ENCODE results near the gene ARHGEF17. TPM values are rescaled to one million over a fixed set of nuclear protein-coding genes. Genes with fewer than 3 reads are reported as not detected.
A peak's percentile ranks its signal among the peaks of the same experiment; 100 is the strongest.

The ARHGEF17 gene
- total RNA-seq, 1 donor from 2014 or later = 19.3 TPM

DNA sequence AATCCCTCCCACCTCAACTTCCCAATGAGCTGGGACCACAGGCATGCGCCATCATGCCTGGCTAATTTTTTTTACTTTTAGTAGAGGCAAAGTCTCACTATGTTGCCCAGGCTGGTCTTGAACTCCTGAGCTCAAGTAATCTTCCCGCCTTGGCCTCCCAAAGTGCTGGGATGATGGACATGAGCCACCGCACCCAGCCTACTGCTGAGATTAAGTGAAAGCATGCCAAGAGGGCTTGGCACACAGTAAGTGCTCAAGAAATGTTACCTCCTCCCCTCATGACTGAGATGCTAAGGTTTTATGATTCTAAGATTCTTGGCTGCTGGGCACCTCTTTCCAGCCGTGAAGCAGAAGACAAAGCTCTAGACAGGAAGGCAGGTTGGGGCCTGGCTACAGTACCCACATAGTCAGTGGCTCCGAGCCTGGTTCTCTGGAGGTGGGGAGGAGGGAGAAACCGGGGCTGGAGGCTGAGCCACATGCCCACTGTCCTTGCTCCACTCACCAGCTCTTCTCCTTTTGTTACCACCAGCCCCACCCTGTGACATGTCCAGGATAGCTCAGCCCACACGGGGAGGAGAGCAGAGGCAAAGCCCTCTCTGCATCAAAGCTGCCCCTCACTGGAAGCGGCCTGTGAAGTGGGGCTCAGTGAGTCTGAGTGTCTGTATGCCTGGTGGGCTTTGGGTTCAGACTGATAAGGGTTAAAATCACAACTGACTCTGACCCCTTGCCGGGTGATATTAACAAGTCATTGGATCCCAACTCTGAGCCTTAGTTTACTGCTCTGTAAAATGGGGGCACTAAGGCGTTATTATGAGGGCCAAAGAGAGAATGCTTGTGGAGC is 12.9 kb downstream of the ARHGEF17 start:
- H3K4me1 ChIP-seq (ENCODE audit: control insufficient read depth in 3 of 3, insufficient read depth in 3 of 3, low read length in 3 of 3) = peaks cover 54 to 65% (median 59%) of the 10 kb centered on the region in 3 donors
- peak overlapping the region; percentile 33 for H3K27ac ChIP-seq (ENCODE audit: low read depth, low read length)
- H3K27me3 ChIP-seq (ENCODE audit: control insufficient read depth in 3 of 3, insufficient read depth in 3 of 3, low read length in 3 of 3) = no peaks in the 10 kb centered on the region
- H3K36me3 ChIP-seq (ENCODE audit: control insufficient read depth in 3 of 3, insufficient read depth in 3 of 3, low read length in 3 of 3) = no peaks in the 10 kb centered on the region
- H3K4me3 ChIP-seq (ENCODE audit: low read length in 3 of 3) = peak overlapping the region in 1 of 3 donors; percentile 13
- H3K9me3 ChIP-seq (ENCODE audit: control insufficient read depth in 3 of 3, low read length in 3 of 3) = no peaks in the 10 kb centered on the region
- H3K9ac ChIP-seq (ENCODE audit: low read depth in 1 of 3, low read length in 3 of 3) = peak overlapping the region in 1 of 3 donors; percentile 50

DNA sequence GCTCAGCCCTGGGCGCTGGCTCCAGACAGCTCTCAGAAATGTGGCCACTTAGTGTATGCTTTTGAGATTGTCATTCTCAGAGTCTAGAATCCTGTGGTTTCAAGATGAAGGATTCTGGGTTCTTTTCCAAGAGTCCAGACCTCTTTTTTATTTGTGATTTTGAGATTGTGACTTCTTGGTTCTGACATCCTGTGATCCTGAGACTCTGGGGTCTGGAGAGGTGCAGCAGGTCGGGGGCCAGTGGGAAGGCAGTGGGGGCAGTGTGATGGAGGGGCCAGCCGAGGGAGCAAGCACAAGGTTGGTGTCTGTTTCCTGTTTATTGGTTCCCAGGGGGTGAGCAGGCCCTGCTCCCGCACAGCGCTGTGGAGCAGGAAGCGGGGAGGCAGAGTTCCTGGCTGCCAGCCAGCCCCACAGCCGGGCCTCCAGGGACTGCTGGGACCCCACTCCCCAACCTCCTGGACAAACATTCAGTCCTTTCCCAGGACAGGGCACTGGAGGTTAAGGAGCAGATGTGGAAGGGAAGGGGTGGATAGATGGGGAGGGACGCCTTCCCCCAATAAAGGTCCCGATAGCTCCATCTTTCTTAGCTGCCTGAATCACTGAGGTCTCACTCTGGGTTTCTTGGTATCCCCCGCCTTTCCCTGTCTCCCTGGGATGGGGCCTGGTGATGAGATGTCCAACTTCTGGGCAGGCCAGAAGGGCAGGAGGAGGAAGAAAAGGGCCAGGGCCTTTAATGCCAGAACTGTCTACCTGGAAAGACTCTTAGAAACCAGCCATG is 13.7 kb downstream of the ARHGEF17 start:
- Histone ChIP-seq H3K9ac (ENCODE audit: low read depth in 1 of 3, low read length in 3 of 3) (peak overlapping the region in 1 of 3 donors; percentile 50), H3K4me3 (ENCODE audit: low read length in 3 of 3) (peak overlapping the region in 1 of 3 donors; percentile 13), H3K36me3 (ENCODE audit: control insufficient read depth in 3 of 3, insufficient read depth in 3 of 3, low read length in 3 of 3) (no peaks in the 10 kb centered on the region), H3K4me1 (ENCODE audit: control insufficient read depth in 3 of 3, insufficient read depth in 3 of 3, low read length in 3 of 3) (peaks cover 50 to 68% (median 58%) of the 10 kb centered on the region in 3 donors), H3K27ac (ENCODE audit: low read depth, low read length) (peak overlapping the region; percentile 72), H3K9me3 (ENCODE audit: control insufficient read depth in 3 of 3, low read length in 3 of 3) (no peaks in the 10 kb centered on the region), H3K27me3 (ENCODE audit: control insufficient read depth in 3 of 3, insufficient read depth in 3 of 3, low read length in 3 of 3) (no peaks in the 10 kb centered on the region)

DNA sequence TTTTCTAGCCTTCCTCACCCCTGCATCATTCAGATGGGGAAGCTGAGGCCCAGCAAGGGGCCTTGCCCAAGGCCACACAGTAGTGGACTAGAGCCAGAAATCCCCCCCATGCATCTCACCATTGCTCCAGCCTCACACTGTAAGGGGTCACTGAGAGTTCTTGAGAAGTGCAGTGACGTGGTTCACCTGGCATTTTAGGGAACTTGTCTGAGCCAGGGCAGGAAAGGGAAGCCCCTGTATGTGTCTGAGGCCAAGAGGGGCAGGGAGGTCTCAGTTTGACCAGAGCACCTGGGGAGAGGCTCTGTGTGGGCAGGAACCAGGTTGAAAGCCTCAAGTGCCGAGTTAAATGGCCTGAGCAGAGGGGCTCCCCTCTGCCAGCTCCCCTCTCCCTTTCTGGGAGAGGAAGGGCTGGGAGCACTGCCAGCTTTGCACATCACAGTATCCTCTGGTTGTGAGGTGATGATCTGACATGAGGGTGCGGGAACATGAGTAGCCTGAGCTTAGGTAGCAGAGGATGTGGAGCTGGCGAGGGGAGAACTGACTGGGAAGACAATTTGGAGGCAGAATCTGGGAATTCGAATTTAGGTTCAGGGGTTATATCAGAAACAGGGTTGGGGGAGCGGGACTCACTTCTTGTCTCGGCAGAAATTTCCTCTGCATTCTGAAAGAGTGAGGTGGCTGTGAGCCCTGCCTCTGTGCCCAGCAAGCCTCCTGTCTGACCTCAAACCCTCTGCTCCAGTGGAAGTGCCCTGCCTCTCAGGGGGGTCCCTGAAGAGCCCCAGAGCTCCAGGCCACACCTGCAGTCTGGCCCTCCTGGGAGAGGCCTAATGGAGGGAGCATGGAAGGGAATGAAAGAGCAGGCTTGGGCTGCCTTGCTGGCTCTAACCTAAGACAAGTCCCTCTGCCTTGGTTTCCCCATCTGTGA is 14.6 kb downstream of the ARHGEF17 start:
- H3K36me3 ChIP-seq (ENCODE audit: control insufficient read depth in 3 of 3, insufficient read depth in 3 of 3, low read length in 3 of 3) = no peaks in the 10 kb centered on the region
- H3K27ac ChIP-seq (ENCODE audit: low read depth, low read length) = peak overlapping the region; percentile 72
- H3K9me3 ChIP-seq (ENCODE audit: control insufficient read depth in 3 of 3, low read length in 3 of 3) = no peaks in the 10 kb centered on the region
- peaks cover 45 to 67% (median 58%) of the 10 kb centered on the region in 3 donors for H3K4me1 ChIP-seq (ENCODE audit: control insufficient read depth in 3 of 3, insufficient read depth in 3 of 3, low read length in 3 of 3)
- H3K4me3 ChIP-seq (ENCODE audit: low read length in 3 of 3) = peak overlapping the region in 1 of 3 donors; percentile 35
- H3K9ac ChIP-seq (ENCODE audit: low read depth in 1 of 3, low read length in 3 of 3) = peak overlapping the region; percentile 32 to 51 (median 50)
- H3K27me3 ChIP-seq (ENCODE audit: control insufficient read depth in 3 of 3, insufficient read depth in 3 of 3, low read length in 3 of 3) = no peaks in the 10 kb centered on the region

DNA sequence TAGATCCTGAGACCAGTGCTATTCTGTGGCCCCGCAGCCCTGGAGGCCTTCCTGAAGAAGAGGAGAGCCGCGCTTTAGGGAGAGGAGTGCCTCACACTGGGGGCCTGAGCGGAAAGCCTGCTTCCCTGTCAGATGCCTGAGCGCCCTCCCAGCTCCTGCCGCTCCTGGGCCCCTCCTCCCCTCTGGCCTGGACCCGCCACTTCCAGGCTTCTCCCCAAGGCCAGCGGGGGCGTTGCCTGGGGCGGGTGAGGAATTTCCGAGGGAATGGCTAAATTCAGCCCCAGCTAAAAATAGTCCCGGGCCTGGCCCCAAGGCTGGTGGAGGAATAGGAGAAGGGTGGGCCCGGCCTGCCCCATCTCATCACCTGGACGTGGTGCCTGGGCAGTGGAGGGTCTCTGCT is 15.4 kb downstream of the ARHGEF17 start:
- no peaks in the 10 kb centered on the region for H3K36me3 ChIP-seq (ENCODE audit: control insufficient read depth in 3 of 3, insufficient read depth in 3 of 3, low read length in 3 of 3)
- peaks cover 44 to 70% (median 58%) of the 10 kb centered on the region in 3 donors for H3K4me1 ChIP-seq (ENCODE audit: control insufficient read depth in 3 of 3, insufficient read depth in 3 of 3, low read length in 3 of 3)
- no peaks in the 10 kb centered on the region for H3K27me3 ChIP-seq (ENCODE audit: control insufficient read depth in 3 of 3, insufficient read depth in 3 of 3, low read length in 3 of 3)
- peak overlapping the region in 2 of 3 donors; percentile 35 to 41 for H3K4me3 ChIP-seq (ENCODE audit: low read length in 3 of 3)
- peak overlapping the region; percentile 74 for H3K27ac ChIP-seq (ENCODE audit: low read depth, low read length)
- peak overlapping the region in 2 of 3 donors; percentile 51 to 63 for H3K9ac ChIP-seq (ENCODE audit: low read depth in 1 of 3, low read length in 3 of 3)
- no peaks in the 10 kb centered on the region for H3K9me3 ChIP-seq (ENCODE audit: control insufficient read depth in 3 of 3, low read length in 3 of 3)

DNA sequence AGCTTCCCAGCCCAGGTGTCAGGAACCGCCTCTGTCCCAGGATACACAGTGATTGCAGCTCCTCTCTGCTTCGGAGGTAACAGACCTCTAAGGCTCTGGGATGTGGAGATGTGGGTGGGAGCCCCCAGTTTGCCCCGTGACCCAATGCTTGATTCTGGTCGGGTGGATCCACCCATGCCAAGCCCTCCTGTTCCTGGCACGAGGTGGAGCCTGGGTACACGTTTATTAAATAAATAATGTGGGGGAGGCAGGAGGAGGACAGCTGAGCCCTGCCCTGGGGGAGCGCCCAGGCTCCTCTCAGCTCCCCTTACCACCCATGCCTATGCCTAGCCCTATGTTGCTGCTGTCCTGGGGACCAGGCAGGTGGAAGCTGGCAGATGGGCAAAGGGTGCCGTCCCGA is 16.0 kb downstream of the ARHGEF17 start:
- peaks cover 44 to 70% (median 60%) of the 10 kb centered on the region in 3 donors for H3K4me1 ChIP-seq (ENCODE audit: control insufficient read depth in 3 of 3, insufficient read depth in 3 of 3, low read length in 3 of 3)
- H3K4me3 ChIP-seq (ENCODE audit: low read length in 3 of 3) = peak overlapping the region in 2 of 3 donors; percentile 6 to 41
- H3K36me3 ChIP-seq (ENCODE audit: control insufficient read depth in 3 of 3, insufficient read depth in 3 of 3, low read length in 3 of 3) = no peaks in the 10 kb centered on the region
- peak overlapping the region in 2 of 3 donors; percentile 10 to 63 for H3K9ac ChIP-seq (ENCODE audit: low read depth in 1 of 3, low read length in 3 of 3)
- no peaks in the 10 kb centered on the region for H3K27me3 ChIP-seq (ENCODE audit: control insufficient read depth in 3 of 3, insufficient read depth in 3 of 3, low read length in 3 of 3)
- H3K27ac ChIP-seq (ENCODE audit: low read depth, low read length) = peak overlapping the region; percentile 74
- H3K9me3 ChIP-seq (ENCODE audit: control insufficient read depth in 3 of 3, low read length in 3 of 3) = no peaks in the 10 kb centered on the region

DNA sequence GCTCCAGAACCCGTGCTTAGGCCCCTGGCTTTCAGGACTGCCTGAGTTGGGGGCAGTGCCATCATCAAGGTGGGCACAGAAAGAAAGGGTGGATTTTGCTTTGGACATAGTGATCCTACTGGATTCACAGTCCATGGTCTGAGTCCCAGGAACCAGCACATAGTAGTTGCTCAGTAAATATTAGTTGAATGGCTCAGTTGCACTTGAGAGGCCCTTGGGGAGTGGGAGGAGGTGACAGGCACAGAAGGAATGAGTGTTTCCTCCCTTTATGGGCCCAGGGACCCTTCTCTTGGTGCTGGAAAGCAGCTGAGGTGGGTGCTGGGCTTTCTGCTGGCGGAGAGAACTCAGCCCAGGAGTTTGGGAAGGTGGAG is 16.6 kb downstream of the ARHGEF17 start:
- Histone ChIP-seq H3K36me3 (ENCODE audit: control insufficient read depth in 3 of 3, insufficient read depth in 3 of 3, low read length in 3 of 3) (no peaks in the 10 kb centered on the region), H3K27me3 (ENCODE audit: control insufficient read depth in 3 of 3, insufficient read depth in 3 of 3, low read length in 3 of 3) (no peaks in the 10 kb centered on the region), H3K27ac (ENCODE audit: low read depth, low read length) (peak overlapping the region; percentile 74), H3K4me3 (ENCODE audit: low read length in 3 of 3) (no peak overlapping the region), H3K4me1 (ENCODE audit: control insufficient read depth in 3 of 3, insufficient read depth in 3 of 3, low read length in 3 of 3) (peaks cover 44 to 70% (median 60%) of the 10 kb centered on the region in 3 donors), H3K9ac (ENCODE audit: low read depth in 1 of 3, low read length in 3 of 3) (peak overlapping the region in 2 of 3 donors; percentile 10 to 45), H3K9me3 (ENCODE audit: control insufficient read depth in 3 of 3, low read length in 3 of 3) (no peaks in the 10 kb centered on the region)

DNA sequence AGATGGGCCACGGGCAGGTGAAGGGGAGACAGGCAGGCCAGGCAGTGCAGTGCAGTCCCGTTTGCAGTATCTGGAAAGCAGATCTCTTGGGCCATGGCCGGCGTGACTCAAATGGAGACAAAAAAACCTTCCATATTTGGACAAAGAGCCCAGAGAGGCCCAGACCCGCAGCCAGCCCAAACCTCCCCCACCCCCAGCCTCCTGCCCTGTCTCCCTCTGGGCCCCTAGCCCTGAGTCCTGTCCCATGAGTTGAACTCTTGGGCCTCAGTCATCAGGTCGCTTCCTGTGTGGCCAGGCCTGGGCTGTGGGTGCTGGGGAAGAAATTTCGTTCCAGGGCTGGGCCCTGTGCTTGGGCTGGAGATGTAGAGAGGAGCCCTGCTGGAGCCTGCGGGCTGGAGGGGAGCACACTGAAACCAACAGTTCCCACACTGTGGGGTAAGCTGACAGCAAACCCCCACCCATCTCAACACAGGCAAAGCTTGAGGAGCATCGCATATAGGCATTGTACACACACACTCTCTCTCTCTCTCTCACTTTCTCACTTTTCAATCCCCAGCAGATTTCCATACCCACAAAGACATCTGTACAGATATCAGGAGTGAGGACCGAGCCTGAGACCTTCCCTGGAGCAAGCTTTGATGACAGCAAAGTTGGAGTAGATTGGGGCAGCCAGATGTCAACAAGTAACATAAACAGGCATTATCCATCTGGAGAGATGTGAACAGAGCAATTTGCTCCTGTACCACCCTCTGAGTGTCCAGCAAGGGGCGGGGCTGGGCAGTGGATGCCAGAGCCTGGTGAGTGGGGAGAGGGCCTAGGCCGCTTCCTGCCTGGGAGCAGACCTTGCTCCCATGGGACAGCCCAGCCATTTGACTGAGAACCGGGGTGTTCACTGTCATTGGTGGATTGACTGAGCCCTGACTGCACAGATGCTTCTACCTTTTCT is 17.2 kb downstream of the ARHGEF17 start:
- H3K4me3 ChIP-seq (ENCODE audit: low read length in 3 of 3) = no peak overlapping the region
- no peaks in the 10 kb centered on the region for H3K9me3 ChIP-seq (ENCODE audit: control insufficient read depth in 3 of 3, low read length in 3 of 3)
- H3K27ac ChIP-seq (ENCODE audit: low read depth, low read length) = peak overlapping the region; percentile 74
- H3K4me1 ChIP-seq (ENCODE audit: control insufficient read depth in 3 of 3, insufficient read depth in 3 of 3, low read length in 3 of 3) = peaks cover 44 to 65% (median 60%) of the 10 kb centered on the region in 3 donors
- H3K27me3 ChIP-seq (ENCODE audit: control insufficient read depth in 3 of 3, insufficient read depth in 3 of 3, low read length in 3 of 3) = no peaks in the 10 kb centered on the region
- H3K36me3 ChIP-seq (ENCODE audit: control insufficient read depth in 3 of 3, insufficient read depth in 3 of 3, low read length in 3 of 3) = no peaks in the 10 kb centered on the region
- H3K9ac ChIP-seq (ENCODE audit: low read depth in 1 of 3, low read length in 3 of 3) = peak overlapping the region in 2 of 3 donors; percentile 11 to 45

DNA sequence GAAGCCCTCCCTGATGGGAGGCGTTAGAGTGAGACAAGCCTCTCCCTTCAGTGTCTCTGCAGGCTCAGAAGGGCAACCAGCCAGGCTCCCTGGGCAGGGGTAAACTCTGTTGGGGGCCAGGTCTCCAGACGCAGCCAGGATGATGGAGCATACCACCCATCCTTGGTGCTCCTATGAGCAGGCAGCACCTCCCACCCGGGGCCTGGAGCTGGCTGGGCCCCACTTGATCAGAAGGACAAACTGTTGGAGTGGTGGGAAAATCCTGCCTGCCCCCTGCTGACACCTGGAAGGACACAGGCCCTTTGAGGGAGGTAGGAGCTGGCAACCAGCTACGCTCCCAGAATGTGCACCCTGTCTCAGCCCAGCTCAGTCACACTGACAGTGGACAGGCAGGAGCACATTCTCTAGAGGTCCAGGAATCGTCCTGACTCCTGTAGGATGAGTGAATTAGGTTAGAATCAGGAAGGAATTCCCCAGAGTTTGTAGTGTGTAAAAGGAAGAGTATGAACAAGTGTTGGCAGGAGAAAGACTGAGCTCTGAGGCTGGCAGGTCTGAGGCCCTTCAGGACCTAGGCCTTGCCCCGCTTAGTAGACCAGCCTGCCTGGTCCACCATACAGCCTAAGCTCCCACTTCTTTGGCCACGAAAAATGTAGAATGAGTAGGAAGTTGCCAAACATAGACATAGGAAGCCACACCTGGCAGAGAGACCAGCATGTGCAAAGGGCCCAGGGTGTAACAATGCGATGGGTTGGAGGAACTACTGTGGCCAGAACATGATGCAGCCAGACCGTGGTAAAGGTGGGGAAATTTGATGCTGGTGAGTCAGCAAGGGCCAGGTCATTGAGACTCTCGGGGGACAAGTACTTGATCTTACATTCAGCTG is 19.1 kb downstream of the ARHGEF17 start:
- H3K9me3 ChIP-seq (ENCODE audit: control insufficient read depth in 3 of 3, low read length in 3 of 3) = no peaks in the 10 kb centered on the region
- no peaks in the 10 kb centered on the region for H3K27me3 ChIP-seq (ENCODE audit: control insufficient read depth in 3 of 3, insufficient read depth in 3 of 3, low read length in 3 of 3)
- peaks cover 35 to 64% (median 60%) of the 10 kb centered on the region in 3 donors for H3K4me1 ChIP-seq (ENCODE audit: control insufficient read depth in 3 of 3, insufficient read depth in 3 of 3, low read length in 3 of 3)
- H3K36me3 ChIP-seq (ENCODE audit: control insufficient read depth in 3 of 3, insufficient read depth in 3 of 3, low read length in 3 of 3) = no peaks in the 10 kb centered on the region
- H3K9ac ChIP-seq (ENCODE audit: low read depth in 1 of 3, low read length in 3 of 3) = no peak overlapping the region
- peak overlapping the region; percentile 7 for H3K27ac ChIP-seq (ENCODE audit: low read depth, low read length)
- no peak overlapping the region for H3K4me3 ChIP-seq (ENCODE audit: low read length in 3 of 3)

Measured in skeletal muscle tissue (tissue), 4 donors.